HG03575 (cell line): ENCODE results near the gene MRPS18A.
"Not testable (repeated sequence)": the region's sequence is repeated elsewhere in the genome, so short reads cannot be mapped to it uniquely, and the experiment has no call there.

ENCODE experiments used
- ATAC-seq: cut with Tn5 transposase; IDR thresholded peaks from one replicate; pipeline ENCODE4 v1.9.1; 2021; ENCODE audit not compliant: unreplicated experiment, insufficient number of reproducible peaks, low FRiP score; ENCODE audit errors: extremely low read depth

Gene MRPS18A

DNA sequence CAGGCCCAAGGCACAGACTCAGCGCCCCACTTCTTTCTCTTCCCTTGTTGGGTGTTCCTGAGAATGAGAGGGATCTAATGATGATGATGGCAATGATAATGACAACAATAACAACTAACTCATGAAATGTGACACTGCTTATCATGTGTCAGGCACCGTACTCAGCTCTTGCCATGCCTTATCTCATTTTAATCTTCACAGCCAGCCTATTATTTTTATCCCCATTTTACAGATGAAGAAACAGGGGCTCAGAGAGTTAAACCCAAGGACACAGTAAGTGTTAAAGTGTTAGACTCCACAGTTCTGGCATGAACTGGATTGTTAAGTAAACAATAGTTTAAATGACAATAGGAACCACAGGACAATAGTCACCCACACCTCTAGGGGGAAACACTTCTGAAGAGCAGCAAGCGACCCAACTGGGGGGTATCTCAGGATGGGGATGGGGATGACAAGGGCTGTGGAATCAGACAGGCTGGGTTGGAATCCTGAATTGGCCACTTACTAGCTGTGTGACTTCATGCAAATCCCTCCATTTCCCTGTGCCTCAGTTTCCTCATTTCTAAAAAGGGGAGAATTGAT lies 30.3 kb downstream of the MRPS18A start:
- ATAC-seq: no peak

GRCh38 chr6:43652822-43653221 lies 34.8 kb downstream of the MRPS18A start:
- not testable (repeated sequence) for ATAC-seq

GRCh38 chr6:43648248-43648647 lies 39.3 kb downstream of the MRPS18A start:
- ATAC-seq: no peak

GRCh38 chr6:43647613-43648012 lies 40.0 kb downstream of the MRPS18A start:
- no peak for ATAC-seq

GRCh38 chr6:43645613-43645964 lies 42.0 kb downstream of the MRPS18A start:
- ATAC-seq: no peak

- no peak for ATAC-seq
Measured at GRCh38 chr6:43644940-43645612, 42.5 kb downstream of the MRPS18A start, which contains the start of gene RSPH9. RSPH9 (plus strand) TSS chr6:43645036; CDS start chr6:43645099, 63 bp downstream.

- no peak for ATAC-seq
Measured at GRCh38 chr6:43639984-43640800, 47.4 kb downstream of the MRPS18A start.

DNA sequence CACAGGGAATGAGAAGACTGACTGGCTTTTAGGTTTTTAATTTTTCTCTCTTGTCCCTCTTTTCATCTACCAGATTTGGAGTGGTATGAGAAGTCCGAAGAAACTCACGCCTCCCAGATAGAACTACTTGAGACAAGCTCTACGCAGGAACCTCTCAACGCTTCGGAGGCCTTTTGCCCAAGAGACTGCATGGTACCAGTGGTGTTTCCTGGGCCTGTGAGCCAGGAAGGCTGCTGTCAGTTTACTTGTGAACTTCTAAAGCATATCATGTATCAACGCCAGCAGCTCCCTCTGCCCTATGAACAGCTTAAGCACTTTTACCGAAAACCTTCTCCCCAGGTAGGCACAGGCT lies 51.3 kb downstream of the MRPS18A start:
- no peak for ATAC-seq

DNA sequence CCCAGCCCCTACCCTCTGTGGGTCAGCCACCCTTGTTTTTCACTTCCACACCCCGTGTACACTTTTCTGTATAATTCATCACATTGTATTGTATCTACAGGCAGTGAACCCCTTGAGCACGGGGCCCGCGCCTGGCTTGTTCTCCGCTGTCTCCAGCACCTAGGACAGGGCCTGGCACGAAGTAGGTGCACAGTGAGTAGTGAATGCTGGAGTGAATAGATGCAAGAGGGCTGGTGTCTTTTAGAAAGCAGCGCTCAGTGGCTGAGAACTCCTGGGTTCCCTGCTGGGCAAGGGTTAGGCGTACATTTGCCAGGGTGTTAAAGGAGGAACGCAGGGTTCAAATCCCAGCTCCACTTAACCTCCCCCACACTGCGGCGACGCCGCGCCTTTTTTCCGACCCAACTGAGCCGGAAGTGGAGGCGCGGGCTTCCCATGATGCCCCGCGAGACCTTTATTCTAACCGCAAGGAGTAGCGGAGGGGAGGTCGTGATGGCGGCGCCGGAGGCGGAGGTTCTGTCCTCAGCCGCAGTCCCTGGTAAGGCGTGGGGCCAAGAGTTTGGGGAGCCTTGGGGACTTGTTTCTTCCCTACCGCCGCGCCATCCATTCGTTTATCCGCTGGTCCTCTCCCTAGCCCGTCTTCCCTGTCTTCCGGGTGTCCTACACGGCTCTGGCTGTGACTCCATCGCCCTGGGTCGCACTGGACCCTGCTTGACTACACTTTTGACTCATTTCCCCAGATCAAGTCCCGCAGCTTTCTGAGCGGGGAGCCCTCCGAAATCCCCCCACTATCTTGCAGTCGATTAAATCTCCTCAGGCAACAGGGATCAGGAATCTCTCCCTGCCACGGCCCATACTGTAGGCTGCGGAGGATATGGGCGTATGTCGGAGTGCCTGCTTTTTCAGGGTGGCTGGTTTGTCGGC lies 51.9 kb downstream of the MRPS18A start, which contains the start of gene MAD2L1BP:
TSS of gene MAD2L1BP (plus strand) at position 454 of the 921 bp plus-strand sequence. CDS start at position 490, 36 bp downstream.
- no peak for ATAC-seq

DNA sequence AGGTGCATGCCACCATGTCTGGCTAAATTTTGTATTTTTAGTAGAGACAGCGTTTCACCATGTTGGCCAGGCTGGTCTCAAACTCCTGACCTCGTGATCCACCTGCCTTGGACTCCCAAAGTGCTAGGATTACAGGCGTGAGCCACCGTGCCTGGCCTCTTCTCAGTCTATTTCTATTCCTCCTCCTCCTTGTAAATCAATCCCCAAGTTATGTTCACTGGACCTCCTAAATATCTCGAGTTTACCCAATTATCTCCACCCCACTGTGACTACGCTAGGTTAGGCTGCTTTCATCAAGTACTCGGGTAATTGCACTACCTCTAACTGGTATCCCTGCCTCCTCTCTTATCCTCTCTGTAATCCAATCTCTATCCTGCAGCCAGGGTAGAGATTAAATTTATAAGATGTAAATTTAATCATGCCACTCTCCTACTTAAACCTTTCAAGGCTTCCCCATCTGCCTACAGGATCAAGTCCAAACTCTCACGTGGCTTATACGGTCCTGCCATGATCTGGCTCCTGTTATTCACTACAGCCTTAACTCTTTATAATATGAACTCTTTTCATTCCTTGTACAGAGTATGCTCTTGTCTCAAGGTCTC lies 52.8 kb downstream of the MRPS18A start:
- no peak for ATAC-seq

DNA sequence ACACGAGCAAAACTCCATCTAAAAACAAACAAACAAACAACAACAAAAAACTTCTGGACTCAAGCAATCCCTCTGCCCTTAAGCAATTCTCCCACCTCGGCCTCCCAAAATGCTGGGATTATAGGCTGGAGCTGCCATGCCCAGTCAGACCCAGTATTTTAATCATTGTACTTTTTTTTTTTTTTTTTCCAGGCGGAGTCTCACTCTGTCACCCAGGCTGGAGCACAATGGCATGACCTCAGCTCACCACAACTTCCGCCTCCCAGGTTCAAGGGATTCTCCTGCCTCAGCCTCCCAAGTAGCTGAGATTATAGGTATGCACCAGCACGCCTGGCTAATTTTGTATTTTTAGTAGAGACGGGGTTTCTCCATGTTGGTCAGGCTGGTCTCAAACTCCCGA lies 54.6 kb downstream of the MRPS18A start:
- not testable (repeated sequence) for ATAC-seq

- no peak for ATAC-seq
Measured at GRCh38 chr6:43630980-43631619, 56.5 kb downstream of the MRPS18A start.

- peak; percentile 54 for ATAC-seq
Measured at GRCh38 chr6:43629505-43630300, 57.9 kb downstream of the MRPS18A start.

GRCh38 chr6:43629104-43629504 lies 58.5 kb downstream of the MRPS18A start, which contains the start of gene GTPBP2:
GTPBP2 (minus strand) TSS chr6:43629264; CDS start chr6:43629162, 102 bp downstream.
- peak; percentile 33 for ATAC-seq

DNA sequence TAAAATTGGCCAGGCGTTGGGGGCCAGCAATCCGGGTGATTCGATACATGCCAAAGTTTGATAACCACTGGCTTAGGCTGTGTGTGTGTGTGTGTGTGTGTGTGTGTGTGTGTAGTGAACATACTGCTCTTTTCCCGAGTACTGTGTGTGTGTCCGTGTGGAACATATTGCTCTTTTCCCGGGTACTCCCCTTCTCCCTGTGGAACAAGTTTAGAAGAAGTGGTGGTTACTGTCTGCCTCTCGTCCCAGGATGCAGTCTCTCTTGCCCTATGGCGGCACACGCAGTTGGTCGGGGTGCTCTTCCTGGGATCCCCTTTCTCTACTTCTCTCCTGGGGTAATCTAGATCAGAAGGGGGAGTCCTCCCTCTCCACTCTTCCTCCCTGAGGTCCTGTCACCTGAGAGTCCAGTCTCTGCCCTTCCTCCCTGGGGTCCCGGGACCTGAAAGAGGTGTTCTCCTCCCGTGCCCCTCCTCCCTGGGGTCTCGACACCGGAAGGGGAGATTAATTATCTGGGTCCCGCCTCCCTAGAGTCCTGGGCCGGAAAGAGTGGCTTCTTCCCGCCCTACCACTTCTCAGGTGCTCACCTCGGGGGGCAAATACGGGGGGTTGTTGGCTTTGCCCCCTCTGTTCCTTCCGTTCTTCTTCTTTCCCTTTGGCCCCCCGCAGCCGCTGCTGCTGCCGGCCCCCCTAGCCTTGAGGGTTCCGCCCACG lies 59.0 kb downstream of the MRPS18A start:
- ATAC-seq: no peak

DNA sequence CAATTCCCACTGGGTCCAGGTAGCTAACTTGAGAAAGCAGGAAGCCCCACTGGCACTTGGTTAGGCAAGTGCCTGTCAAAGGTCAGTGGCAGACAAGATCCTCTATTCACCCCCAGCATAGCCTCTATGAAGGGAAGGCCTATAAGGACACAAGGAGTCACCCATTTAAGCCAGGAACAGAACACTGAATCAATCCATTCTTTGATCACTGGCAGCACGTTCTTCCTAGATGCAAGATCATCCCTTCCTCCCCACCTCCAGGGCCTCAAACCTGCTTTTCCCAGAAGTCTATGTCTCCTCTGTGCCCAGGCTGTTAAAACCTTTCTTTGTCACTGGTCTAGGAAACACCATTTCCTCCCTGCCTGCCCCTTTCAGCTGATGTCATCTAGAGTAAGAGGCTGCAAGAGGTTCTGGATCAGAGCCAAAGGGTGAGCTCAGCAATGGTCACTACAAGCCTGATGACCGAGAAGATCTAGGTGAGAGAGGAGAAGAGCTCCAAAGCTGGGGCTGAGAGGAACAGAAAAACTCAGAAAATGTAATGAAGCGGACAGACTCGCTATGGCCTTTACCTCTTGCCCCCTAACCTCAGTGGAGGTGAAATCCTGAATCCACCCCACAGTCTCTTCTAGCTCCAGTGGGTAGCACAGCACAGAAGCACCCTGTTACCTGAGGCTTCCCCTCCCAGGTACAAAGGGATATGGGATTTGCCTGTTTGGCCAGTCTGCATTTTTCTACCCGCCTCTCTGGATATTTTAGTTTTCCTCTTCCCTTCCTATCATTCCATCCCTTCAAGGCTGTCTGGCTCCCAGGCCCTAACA lies 60.4 kb downstream of the MRPS18A start:
- no peak for ATAC-seq
